Fibroblast of skin of back (primary cell): ENCODE data around the gene RAB11FIP3. TPM values are rescaled to one million over a fixed set of nuclear protein-coding genes. Genes with fewer than 3 reads are reported as not detected.
"Not testable (repeated sequence)": the region's sequence is repeated elsewhere in the genome, so short reads cannot be mapped to it uniquely, and the experiment has no call there.

ENCODE experiments used
- DNase-seq: peaks from one replicate; pipeline ENCODE4 v3.0.0-alpha.2; 2013
- polyA plus RNA-seq, 2 experiments: library from polyadenylated mRNA; unstranded; fragments of 120-200 nt; gene quantifications; one replicate each; pipeline ENCODE4 v1.2.1, GENCODE V29; 2013; ENCODE audit not compliant: insufficient read length in 2 of 2

The RAB11FIP3 gene, protein sequence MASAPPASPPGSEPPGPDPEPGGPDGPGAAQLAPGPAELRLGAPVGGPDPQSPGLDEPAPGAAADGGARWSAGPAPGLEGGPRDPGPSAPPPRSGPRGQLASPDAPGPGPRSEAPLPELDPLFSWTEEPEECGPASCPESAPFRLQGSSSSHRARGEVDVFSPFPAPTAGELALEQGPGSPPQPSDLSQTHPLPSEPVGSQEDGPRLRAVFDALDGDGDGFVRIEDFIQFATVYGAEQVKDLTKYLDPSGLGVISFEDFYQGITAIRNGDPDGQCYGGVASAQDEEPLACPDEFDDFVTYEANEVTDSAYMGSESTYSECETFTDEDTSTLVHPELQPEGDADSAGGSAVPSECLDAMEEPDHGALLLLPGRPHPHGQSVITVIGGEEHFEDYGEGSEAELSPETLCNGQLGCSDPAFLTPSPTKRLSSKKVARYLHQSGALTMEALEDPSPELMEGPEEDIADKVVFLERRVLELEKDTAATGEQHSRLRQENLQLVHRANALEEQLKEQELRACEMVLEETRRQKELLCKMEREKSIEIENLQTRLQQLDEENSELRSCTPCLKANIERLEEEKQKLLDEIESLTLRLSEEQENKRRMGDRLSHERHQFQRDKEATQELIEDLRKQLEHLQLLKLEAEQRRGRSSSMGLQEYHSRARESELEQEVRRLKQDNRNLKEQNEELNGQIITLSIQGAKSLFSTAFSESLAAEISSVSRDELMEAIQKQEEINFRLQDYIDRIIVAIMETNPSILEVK
- polyA plus RNA-seq (2013, experiment 1 of 2; ENCODE audit: insufficient read length), result 30.1 TPM
- polyA plus RNA-seq (2013, experiment 2 of 2; ENCODE audit: insufficient read length), result 32.8 TPM

GRCh38 chr16:425082-425718 is at the start of gene RAB11FIP3:
RAB11FIP3 (plus strand) TSS chr16:425649; CDS start chr16:426007, 358 bp downstream.
- peak; percentile 82 for DNase-seq

- DNase-seq, result no peak
Observed at GRCh38 chr16:375927-376816, 49.3 kb upstream of the RAB11FIP3 start.

GRCh38 chr16:376817-377418 is 48.5 kb upstream of the RAB11FIP3 start:
- DNase-seq, result no peak

DNA sequence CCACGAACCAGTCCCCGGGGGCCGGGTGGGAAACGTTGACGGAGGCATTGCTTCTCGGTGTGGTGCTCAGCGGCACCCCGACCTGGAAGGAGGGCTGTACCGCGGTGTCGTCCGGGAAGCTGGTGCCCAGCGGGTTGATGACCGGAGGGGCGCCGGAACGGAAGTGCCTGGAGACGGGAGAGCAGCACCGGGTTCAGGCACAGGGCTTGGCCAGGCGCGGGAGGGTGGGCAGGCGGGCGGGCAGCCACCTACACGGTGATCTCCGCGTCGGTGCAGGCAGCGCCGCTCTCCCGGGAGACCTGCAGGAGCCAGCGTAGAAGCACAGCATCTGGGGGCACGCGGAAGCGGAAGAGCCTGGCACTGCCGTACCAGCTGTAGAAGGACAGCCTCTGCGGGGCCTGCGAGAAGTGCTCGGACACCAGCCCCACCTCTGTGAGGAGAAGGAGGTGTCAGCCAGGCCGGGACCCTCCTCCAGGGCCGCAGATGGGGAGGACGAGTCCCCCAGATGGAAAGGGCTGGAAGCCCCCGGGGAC is 48.0 kb upstream of the RAB11FIP3 start:
- DNase-seq, result no peak

DNA sequence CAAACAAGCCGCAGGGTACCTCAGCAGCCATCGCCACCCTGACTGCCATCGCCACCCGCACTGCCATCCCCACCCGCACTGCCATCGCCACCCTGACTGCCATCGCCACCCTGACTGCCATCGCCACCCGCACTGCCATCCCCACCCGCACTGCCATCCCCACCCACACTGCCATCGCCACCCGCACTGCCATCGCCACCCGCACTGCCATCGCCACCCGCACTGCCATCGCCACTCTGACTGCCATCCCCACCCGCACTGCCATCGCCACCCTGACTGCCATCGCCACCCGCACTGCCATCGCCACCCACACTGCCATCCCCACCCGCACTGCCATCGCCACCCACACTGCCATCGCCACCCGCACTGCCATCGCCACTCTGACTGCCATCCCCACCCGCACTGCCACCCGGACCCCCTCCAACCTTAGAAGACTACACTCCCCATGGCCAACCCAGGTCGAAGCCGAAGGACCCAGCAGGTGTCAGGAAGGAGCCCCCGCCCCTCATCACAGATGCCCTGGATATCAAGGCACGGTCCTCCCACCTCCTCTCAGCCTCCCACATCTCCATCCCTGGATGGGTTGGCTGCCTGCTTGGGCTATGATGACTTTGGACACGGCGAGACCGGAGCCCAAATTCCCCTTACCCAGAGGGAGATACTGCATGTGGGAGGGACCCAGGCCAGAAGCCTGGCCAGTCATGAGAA is 47.2 kb upstream of the RAB11FIP3 start:
- not testable (repeated sequence) for DNase-seq

DNA sequence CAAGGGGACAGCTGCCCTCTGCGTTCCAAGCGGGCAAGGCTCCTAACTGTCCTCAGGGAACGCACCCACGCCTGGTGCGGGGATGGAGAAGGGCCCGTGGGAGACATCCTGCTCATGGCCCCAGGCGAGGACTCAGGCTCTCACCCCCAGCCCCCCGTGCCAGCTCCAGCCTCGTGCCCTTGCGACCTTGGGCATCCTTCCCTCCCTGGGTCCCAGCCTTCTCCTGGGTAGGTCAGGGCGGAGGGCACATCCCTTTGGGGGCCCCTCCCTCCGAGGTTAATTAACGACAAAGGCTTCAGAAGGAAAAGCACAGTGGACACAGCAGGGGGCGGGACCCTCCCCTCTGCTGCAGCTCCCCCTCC is 46.6 kb upstream of the RAB11FIP3 start:
- no peak for DNase-seq

- no peak for DNase-seq
Observed at GRCh38 chr16:379183-379960, 46.1 kb upstream of the RAB11FIP3 start.

DNA sequence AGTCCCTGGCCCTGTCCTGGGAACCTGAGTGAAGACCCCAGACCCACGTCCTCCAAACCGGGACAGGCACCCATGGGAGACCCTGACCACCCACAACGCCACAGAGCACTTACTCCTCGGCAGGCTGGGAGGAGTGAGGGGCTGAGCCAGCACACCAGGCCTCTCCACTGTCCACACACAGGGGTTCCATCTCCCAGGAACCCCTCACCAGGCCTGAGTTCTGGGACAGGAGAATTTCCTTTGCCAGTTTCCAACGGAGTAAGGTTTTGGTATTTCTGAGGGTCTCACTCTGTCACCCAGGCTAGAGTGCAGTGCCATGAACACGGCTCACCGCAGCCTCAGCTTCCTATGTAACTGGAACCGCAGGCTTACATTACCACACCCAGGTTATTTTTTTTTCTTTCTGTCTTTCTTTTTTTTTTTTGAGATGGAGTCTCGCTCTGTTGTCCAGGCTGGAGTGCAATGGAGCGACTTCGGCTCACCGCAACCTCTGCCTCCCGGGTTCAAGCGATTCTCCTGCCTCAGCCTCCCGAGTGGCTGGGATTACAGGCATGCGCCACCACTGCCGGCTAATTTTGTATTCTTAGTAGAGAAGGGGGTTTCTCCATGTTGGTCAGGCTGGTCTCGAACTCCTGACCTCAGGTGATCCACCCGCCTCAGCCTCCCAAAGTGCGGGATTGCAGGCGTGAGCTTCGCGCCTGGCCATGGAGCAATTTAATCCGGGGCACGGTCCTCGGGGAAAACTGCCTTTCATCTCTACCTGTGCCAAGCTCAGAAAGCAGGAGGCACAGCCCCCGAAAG is 45.3 kb upstream of the RAB11FIP3 start:
- no peak for DNase-seq

GRCh38 chr16:380762-381011 is 44.8 kb upstream of the RAB11FIP3 start:
- no peak for DNase-seq

DNA sequence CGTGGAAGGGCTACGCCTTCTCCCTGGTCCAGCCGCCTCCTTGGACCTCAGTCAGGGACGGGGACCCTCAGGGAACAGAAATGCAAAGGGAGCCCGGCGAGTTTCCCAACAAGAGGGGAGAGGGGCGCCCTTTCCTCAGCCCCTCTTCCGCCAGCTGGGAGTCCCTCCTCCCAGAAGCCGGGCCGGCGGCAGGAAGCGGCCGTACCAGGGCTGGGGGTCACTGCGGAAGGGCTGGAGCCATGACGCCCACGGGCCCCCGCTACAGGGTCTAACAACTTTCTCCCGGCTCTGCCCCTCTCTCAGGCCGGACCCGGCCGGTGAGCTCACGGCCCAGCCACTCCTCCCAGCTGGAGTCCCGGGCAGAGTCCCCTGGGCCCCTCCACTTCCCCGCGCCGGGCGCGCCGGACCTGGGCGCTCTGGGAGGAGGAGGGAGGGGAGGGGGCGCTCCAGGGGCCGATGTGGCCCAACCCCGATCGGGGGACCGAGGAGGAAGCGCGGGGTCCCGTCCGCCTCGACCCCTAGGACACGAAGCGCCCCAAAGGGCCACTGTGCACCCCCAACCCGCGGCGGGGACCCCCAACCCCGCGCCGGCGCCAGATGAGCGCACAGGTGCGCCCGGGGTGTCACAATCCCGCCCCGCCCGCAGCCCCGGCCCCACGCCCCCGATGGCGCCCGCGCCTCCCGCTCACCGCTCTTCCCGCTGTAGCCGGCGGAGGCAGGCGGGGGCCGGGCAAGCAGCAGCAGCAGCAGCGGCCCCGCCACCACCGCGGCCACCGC is 44.2 kb upstream of the RAB11FIP3 start:
- peak; percentile 15 for DNase-seq

GRCh38 chr16:381789-382717 is 43.4 kb upstream of the RAB11FIP3 start, which contains the start of gene PGAP6:
PGAP6 (minus strand) TSS chr16:381978; CDS start chr16:381821, 157 bp downstream.
- peak; percentile 65 for DNase-seq

GRCh38 chr16:383326-384051 is 42.0 kb upstream of the RAB11FIP3 start:
- no peak for DNase-seq

- no peak for DNase-seq
Observed at GRCh38 chr16:386641-387156, 38.8 kb upstream of the RAB11FIP3 start.

GRCh38 chr16:387761-388666 is 37.4 kb upstream of the RAB11FIP3 start:
- not testable (repeated sequence) for DNase-seq

GRCh38 chr16:389352-389751 is 36.1 kb upstream of the RAB11FIP3 start:
- DNase-seq, result no peak
